ENCODE measurements around the gene ECHS1. TPM values are rescaled to one million over a fixed set of nuclear protein-coding genes. Genes with fewer than 3 reads are reported as not detected.

The ECHS1 gene
- polyA plus RNA-seq, 3 donors = 34.6 to 102 (median 85.1) TPM

- H3K4me1 Mint-ChIP-seq = no peaks in the 10 kb centered on the region
- H3K27ac Mint-ChIP-seq = no peak overlapping the region
- H3K4me3 ChIP-seq (replicated peaks in 1 of 3; ENCODE audit: low read depth in 2 of 3, low read length in 3 of 3) = no peak overlapping the region
- no peak overlapping the region for H3K4me2 ChIP-seq (replicated peaks; ENCODE audit: extremely low read depth, low read length, poor library complexity, severe bottlenecking)
- 81% methylated on average over 12 of the region's 12 CpGs for WGBS (ENCODE audit: insufficient coverage)
- intact Hi-C loops (cut with micrococcal nuclease) = no loop called here
- H3K36me3 Mint-ChIP-seq = peaks cover 0 to 2% of the 10 kb centered on the region in 2 donors
- H3K79me2 ChIP-seq (ENCODE audit: insufficient read depth, low read length) = no peaks in the 10 kb centered on the region
- H3K27me3 Mint-ChIP-seq (ENCODE audit: low read depth in 3 of 3) = peaks cover 7 to 32% (median 18%) of the 10 kb centered on the region in 3 donors
- no peak for DNase-seq
- H3K9me3 ChIP-seq (replicated peaks in 1 of 2; ENCODE audit: control insufficient read depth in 1 of 2, insufficient read depth in 1 of 2, low read length in 2 of 2) = no peaks in the 10 kb centered on the region
- no peak overlapping the region for H3K4me3 Mint-ChIP-seq
- H3K9me3 Mint-ChIP-seq = peaks cover 0 to 2% (median 0%) of the 10 kb centered on the region in 7 donors
- no peak overlapping the region for H3K27ac ChIP-seq (ENCODE audit: low read depth in 1 of 2, low read length in 2 of 2)
- H3K27me3 ChIP-seq (ENCODE audit: control insufficient read depth in 2 of 2, insufficient read depth in 2 of 2, low read length in 2 of 2) = peaks cover 0 to 8% of the 10 kb centered on the region in 2 donors
- TF ChIP-seq, protein P1, sequence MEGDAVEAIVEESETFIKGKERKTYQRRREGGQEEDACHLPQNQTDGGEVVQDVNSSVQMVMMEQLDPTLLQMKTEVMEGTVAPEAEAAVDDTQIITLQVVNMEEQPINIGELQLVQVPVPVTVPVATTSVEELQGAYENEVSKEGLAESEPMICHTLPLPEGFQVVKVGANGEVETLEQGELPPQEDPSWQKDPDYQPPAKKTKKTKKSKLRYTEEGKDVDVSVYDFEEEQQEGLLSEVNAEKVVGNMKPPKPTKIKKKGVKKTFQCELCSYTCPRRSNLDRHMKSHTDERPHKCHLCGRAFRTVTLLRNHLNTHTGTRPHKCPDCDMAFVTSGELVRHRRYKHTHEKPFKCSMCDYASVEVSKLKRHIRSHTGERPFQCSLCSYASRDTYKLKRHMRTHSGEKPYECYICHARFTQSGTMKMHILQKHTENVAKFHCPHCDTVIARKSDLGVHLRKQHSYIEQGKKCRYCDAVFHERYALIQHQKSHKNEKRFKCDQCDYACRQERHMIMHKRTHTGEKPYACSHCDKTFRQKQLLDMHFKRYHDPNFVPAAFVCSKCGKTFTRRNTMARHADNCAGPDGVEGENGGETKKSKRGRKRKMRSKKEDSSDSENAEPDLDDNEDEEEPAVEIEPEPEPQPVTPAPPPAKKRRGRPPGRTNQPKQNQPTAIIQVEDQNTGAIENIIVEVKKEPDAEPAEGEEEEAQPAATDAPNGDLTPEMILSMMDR (IDR thresholded peaks at IDR 0.05) = no peak
- no peaks in the 10 kb centered on the region for H3K4me1 ChIP-seq (ENCODE audit: control insufficient read depth in 1 of 2, insufficient read depth in 2 of 2, low read length in 2 of 2)
- H3K9ac ChIP-seq (ENCODE audit: insufficient read depth, low read length, poor library complexity, severe bottlenecking) = no peak overlapping the region
- peaks cover 0 to 7% of the 10 kb centered on the region in 2 donors for H3K36me3 ChIP-seq (replicated peaks in 1 of 2; ENCODE audit: control insufficient read depth in 1 of 2, insufficient read depth in 2 of 2, low read length in 2 of 2)
- H4K20me1 ChIP-seq (ENCODE audit: insufficient read depth, low read length) = peaks cover 16% of the 10 kb centered on the region
- no peak overlapping the region for H2AFZ ChIP-seq (ENCODE audit: insufficient read depth, low read depth, low read length, poor library complexity, severe bottlenecking)
Observed at GRCh38 chr10:133350283-133350949, 22.7 kb downstream of the ECHS1 start.

DNA sequence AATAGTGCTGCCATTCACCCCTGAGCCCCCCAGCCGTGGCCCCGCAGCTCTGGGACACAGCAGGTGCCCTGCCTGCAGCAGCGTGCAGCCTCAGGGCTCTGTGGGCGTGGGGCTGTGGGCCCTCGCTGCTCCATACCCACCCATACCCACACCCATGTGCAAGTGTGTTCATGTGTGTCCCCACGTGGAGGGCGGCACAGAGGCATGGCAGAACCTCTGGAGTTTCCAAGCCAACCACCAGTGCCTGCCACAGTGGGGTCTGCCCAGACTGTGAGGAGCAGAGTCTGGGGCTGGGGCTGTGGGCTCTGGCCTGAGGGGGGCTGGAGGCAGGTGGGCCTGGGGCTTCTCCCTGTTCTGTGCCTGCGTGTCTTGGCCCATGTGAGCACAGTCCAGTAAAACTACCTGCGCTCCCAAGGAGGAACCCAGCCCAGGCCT lies 23.6 kb downstream of the ECHS1 start:
- peaks cover 8 to 40% (median 18%) of the 10 kb centered on the region in 3 donors for H3K27me3 Mint-ChIP-seq (ENCODE audit: low read depth in 3 of 3)
- no peak overlapping the region for H3K9ac ChIP-seq (ENCODE audit: insufficient read depth, low read length, poor library complexity, severe bottlenecking)
- 79% methylated on average over 3 of the region's 9 CpGs for WGBS (ENCODE audit: insufficient coverage)

More for the DNA sequence above, 23.6 kb downstream of the ECHS1 start:
- peaks cover 0 to 3% of the 10 kb centered on the region in 2 donors for H3K9me3 ChIP-seq (replicated peaks in 1 of 2; ENCODE audit: control insufficient read depth in 1 of 2, insufficient read depth in 1 of 2, low read length in 2 of 2)
- no peak overlapping the region for H3K4me3 ChIP-seq (replicated peaks in 1 of 3; ENCODE audit: low read depth in 2 of 3, low read length in 3 of 3)
- H3K27ac Mint-ChIP-seq = no peak overlapping the region
- H3K27me3 ChIP-seq (ENCODE audit: control insufficient read depth in 2 of 2, insufficient read depth in 2 of 2, low read length in 2 of 2) = peaks cover 0 to 14% of the 10 kb centered on the region in 2 donors
- no peaks in the 10 kb centered on the region for H3K36me3 ChIP-seq (replicated peaks in 1 of 2; ENCODE audit: control insufficient read depth in 1 of 2, insufficient read depth in 2 of 2, low read length in 2 of 2)
- no peak overlapping the region for H3K4me2 ChIP-seq (replicated peaks; ENCODE audit: extremely low read depth, low read length, poor library complexity, severe bottlenecking)
- TF ChIP-seq, protein P1 (IDR thresholded peaks at IDR 0.05) = no peak
- no peak overlapping the region for H3K27ac ChIP-seq (ENCODE audit: low read depth in 1 of 2, low read length in 2 of 2)
- peaks cover 12% of the 10 kb centered on the region for H4K20me1 ChIP-seq (ENCODE audit: insufficient read depth, low read length)
- H3K9me3 Mint-ChIP-seq = peaks cover 0 to 3% (median 0%) of the 10 kb centered on the region in 7 donors
- no peak for DNase-seq
- H3K4me1 ChIP-seq (ENCODE audit: control insufficient read depth in 1 of 2, insufficient read depth in 2 of 2, low read length in 2 of 2) = no peaks in the 10 kb centered on the region
- H3K4me3 Mint-ChIP-seq = no peak overlapping the region
- H3K36me3 Mint-ChIP-seq = peaks cover 0 to 2% of the 10 kb centered on the region in 2 donors
- H2AFZ ChIP-seq (ENCODE audit: insufficient read depth, low read depth, low read length, poor library complexity, severe bottlenecking) = no peak overlapping the region
- no peaks in the 10 kb centered on the region for H3K4me1 Mint-ChIP-seq
- intact Hi-C loops (cut with micrococcal nuclease) = no loop called here
- H3K79me2 ChIP-seq (ENCODE audit: insufficient read depth, low read length) = no peaks in the 10 kb centered on the region

Measured in CD14-positive monocyte (primary cell).